ELF-1 (cell line): ENCODE data around the gene RETREG2.

ENCODE experiments used
- DNase-seq: peaks from one replicate; pipeline ENCODE4 v3.0.0-alpha.2; 2016; ENCODE audit warnings: low read depth, low spot score

RETREG2 gene, protein sequence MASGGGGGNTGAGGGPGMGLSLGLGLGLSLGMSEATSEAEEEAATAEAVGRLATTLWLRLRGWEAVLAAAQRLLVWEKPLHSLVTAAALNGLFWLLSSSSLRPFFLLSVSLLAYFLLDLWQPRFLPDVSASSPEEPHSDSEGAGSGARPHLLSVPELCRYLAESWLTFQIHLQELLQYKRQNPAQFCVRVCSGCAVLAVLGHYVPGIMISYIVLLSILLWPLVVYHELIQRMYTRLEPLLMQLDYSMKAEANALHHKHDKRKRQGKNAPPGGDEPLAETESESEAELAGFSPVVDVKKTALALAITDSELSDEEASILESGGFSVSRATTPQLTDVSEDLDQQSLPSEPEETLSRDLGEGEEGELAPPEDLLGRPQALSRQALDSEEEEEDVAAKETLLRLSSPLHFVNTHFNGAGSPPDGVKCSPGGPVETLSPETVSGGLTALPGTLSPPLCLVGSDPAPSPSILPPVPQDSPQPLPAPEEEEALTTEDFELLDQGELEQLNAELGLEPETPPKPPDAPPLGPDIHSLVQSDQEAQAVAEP

DNA sequence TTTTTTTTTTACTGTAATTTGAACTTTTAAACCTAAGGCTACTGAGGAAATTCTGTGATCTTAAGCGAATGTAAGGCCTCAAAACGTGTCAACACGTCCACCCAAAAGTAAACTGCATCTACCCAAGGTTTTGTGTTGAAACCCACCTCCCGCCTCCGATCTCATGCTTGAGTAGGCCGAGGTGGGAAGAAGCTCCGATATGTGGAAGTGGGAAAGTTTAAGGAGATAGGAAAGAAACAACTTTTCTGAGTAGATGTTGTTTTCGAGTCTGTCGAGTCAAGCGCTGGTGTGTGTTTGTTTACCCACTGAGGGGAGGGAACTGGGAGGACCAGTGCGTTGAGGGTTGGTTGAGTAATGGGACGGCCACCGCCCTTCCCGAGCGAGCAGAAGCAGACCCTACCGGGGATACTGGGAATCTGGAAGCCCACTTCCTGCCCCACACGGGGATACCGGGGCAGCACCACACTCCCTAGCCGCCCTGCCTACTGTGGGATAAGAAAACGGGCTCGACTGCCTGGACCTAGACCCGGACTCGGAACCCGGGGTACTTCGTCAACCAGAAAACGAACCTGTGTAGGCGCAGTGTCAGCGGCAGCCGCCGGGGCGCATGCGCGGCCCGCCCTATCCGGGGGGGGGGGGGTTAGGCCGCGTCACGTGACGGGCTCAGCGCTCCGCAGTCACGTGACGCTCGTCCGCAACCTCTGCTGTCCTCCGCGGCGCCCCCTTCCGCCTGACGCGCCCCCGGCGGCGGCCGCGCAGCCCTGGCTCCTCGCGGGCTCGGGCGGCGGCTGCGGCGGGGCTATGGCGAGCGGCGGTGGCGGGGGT is at the start of gene RETREG2:
Gene RETREG2 (plus strand): TSS at position 724 of the 825 bp plus-strand sequence. CDS start 78 bp downstream, at position 802.
- peak; percentile 96 for DNase-seq

DNA sequence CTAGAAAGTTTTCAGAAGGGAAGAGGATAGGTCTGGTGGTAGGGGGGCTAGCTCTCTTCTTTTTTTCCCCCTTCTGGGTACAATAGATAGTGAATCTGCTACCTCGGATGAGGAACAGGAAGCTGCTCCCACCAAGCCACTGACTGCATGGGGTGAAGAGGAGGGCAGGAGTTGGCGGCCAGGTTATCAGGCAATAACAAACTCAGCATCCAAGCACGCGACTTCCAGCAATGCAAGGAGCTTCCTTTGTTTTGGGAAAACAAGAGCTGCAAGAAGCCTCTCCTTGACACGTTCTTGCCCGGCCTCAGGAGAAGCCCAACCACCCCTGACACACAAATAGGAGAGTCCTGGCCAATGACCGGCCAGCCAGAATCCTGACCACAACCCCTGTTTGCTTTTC is 49.7 kb upstream of the RETREG2 start:
- peak; percentile 89 for DNase-seq

DNA sequence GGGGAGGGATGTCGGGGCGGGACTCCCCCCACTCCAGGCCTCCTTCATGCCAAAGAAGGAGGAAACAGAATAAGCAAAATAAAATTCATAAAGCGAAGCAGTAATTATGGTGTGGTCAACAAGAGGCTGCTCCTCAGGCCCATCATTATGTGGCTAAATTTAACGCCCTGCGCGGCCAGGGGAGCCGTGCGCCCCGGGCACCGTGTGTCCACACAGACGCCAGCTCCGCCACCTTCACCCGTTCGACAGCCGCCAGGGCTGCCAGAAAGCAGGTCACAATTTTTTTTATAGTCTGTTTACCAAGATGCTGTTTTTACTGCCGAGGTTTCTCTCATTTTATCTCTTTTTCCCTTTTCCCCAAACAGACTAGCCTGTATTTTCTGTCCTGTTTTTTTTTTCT is 48.5 kb upstream of the RETREG2 start:
- no peak for DNase-seq

DNA sequence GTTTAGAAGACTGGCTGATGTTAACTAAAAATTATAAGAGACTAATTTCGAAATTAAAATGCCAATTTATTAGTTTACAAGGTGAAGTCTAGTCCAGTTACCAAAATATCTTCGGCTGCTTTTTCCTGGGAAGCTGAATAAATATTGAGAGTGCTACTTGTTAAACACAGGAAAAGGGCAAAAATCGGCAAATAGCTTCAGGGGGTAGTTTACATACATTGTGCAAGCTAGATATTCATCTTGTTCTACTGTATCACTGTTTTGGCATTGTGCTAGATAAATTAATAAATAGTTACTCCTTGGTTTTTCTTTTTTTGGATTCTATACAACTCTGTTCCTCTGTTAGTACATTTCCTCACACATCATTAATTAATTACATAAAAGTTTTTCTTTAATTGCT is 46.7 kb upstream of the RETREG2 start:
- DNase-seq: no peak

DNA sequence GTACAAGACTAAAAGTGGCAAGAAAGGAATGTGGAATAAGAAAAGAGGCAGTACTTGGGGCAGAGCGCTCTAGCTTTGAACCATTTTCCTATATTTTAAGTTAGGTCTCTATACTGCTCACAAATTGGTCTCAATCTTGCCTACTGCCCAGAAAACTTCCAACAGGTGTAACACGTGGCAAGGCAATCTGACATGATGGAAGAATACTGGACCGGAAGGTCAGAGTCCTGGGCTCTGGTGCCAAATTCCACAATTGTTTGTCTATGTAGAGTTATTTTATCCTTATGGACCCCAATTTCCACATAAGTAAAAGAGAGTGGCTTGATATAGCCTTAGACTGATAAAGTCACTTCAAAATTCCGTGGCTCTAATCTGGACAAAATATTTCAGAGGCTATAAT is 46.3 kb upstream of the RETREG2 start:
- no peak for DNase-seq

DNA sequence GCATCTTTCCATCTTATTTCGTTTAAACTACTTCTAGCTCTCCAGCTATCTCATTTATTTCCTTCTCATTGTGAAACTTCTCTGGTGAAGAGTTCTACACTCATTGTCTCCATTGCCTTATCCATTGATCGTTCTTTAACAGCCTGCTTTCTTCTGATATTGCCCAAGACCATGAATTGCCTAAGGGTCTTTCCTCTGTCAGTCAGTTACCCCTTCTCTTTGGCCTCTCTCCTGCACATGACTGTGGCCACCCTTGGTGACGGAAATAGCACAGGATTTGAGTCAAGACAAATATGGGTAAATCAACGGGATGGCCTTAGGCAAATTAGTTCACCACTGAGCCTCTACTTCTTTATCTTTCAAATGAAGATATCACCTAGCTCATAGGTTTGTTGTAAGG is 44.1 kb upstream of the RETREG2 start:
- DNase-seq: peak; percentile 27

DNA sequence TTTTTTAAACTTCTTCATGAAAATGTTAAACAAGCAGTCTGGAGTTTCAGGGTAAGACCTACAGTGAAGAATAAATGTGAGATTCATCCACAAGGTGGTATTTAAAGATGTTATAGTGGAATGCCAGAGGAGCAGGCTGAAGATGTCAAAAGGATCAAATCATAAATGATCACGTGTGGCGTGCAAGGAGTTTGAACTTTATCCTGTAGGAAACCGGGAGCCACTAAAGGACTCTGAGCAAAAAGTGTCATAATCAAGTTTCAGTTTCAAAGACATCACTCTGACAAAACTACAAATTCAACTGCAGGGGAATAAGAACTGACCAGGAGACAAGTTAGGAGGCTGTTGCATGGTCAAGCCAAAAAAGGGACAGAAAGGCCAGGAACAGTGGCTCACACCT is 37.4 kb upstream of the RETREG2 start:
- no peak for DNase-seq

DNA sequence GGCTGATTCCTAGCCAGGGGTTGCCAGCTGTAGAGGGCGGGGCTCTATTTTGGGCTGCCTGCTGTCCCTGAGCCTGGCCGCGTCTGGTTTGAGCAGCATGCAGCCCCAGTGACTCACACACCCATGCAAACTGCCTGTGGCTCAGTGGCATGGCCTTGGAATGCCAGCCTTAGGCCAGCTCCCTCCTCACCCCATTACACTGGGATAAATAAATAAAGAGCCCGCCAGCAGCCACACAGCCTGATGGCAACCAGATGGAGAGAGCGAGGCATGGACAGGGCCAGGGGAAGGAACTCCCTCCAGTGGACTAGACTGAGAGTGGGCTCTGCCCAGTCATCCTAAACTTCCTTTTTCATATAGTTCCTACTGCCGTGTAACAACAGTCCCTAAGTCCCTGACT is 35.7 kb upstream of the RETREG2 start:
- DNase-seq: peak; percentile 56

DNA sequence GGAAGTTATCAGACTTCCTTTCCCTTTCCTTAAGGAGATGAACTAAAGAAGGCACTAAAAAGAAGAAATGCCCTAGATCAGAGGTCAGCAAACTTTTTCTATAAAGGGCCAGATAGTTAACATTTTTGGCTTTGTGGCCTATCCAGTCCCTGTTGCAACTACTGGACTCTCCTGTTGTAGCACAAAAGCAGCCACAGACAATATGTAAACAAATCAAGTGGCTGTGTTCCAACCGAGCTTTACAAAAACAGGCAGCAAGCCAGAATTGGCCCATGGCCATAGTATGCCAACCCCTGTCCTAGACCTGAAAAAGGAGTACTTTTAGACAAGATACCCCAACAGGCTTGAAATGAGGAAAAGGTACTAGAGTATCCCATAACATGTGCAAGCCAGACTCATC is 28.4 kb upstream of the RETREG2 start:
- no peak for DNase-seq

DNA sequence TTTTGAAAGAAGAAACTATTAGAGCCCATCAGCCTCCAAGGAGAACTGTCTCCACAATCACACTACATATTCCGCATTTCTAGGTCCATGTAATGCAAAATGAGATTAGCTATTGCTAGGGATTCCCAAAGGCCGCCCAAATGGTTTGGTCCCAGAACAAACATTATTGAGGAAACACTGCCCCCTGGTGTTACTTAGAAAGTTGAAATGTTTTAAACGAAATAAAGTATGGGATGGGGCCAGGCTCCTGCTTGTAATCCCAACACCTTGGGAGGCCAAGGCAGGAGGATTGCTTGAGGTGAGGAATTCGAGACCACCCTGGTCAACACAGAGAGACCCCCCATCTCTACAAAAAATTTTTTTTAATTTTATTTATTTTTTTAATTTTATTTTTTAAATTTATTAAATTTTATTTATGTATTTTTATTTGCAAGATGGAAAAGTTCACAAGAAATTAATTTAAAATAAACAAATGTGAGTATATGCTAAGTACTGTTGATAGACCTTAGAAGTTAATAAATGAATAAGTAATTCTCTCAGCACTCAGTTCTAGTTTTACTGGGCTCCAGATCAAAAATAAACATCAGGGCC is 22.9 kb upstream of the RETREG2 start:
- peak; percentile 63 for DNase-seq

DNA sequence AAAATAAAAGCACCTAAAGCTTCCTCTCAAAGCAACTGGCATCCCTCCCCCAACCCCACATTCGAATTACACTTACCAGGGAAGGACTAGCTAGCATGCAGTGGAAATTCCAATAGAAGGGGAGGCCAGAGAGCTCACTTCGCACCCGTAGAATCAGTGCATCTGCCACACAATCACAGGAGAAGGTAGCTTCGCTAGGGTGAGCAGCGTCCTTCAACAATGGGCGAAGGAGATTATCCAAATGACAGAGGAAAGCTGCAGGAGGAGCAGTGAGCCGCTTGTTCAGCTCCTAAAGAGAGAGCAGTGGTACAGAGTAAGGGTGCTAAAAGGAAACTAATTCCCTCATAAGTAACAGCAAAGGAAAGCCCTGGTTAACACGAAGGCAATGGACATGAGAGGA is 20.7 kb upstream of the RETREG2 start:
- DNase-seq: no peak

DNA sequence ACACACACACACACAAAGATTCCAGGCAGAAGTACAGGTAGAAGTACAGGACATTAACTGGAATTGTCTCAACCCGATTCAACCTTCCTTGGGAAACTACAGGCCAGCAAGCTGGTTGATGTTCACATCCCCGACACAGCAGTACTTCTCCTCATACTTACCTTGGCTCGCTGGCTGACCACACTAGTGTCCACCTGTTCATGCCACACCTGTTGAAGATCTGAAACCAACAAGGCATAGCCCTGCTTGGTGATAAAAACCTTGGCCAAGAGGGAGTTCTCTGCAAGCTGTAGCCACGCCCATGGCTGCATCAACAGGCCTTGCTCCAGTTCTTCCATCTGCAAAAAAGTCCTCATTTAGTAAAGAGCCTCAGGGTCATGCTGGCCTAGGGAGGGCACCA is 20.1 kb upstream of the RETREG2 start:
- no peak for DNase-seq

DNA sequence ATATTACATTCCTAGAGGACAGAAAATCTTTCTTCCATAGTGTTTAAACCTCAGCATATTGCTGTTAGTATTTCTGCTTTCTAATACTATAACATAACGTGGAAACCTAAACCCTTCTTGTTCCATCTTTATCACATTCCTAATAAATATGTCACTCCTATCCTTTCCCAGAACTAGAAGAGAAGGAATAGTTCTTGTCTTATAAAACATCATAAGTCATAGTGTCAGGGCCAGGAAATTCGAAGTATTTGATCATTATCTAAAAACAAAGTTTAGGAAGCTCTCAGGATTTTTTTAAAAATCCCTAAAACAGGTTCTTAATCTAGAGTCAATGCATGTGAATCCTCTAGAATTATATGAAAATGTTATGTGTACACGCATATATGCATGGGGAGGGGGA is 19.5 kb upstream of the RETREG2 start:
- DNase-seq: no peak

DNA sequence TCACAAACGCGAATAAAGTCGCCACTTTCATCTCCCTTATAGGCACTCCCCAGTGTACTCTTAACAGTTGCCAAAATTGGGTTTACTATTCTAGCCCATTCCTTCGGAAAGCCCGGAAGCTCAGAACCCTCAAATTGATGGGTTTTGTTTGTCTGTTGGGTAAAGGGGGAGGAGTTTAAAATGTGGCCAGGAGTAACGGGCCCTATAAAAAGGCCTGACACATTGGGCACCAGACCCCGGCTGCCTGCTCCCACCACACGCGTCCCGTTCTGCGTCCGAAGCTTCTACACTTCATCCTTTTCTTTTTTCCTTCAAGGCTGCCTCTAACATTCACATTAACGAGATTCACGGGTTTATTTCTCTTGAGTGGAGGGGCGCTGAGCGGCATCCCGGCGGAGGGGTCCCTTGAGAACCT is 18.3 kb upstream of the RETREG2 start:
- no peak for DNase-seq

DNA sequence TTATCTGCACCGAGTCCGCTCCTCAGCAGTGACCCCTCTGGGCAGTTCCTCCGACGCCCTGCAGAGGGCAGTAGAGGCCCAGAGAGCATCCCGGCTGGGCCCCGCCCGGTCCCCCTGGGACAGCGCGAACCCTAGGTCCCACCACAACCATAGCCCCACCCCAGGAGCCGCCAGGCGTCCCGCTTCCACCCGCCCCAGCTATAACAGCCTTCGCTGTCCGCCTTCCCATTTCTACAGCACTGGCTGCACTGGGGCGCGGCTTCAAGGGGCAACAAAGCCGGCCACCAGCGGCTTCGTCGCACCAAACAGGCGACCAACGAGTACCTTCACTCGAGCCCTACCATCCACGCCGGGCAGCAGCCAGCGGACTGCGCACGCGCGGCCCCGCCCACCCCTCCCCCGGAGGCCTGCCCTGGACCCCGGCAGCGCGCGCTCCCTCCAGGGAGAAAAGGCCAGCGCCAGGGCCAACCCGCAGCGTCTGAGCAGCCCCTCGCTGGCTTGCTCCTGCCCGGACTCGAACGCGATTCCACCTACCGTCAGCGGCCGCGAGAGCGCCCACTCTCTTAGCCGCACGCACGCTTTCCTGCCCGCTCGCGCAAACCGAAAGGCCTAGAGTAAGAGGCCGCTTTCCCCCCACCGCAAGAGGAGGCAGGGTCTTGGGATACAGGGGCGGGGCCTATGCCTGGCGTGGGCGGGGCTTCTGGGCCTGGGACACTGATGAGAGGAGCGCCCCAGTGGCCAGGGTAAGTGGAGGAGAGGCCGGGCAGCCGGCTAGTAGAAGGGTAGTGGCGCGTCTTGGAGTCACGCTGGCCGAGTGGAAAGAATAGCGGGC is 17.7 kb upstream of the RETREG2 start, which contains the start of gene NHEJ1:
Gene NHEJ1 (minus strand): TSS at position 630 of the 832 bp plus-strand sequence. CDS start 2,453 bp downstream, outside the sequence.
- peak; percentile 96 for DNase-seq

DNA sequence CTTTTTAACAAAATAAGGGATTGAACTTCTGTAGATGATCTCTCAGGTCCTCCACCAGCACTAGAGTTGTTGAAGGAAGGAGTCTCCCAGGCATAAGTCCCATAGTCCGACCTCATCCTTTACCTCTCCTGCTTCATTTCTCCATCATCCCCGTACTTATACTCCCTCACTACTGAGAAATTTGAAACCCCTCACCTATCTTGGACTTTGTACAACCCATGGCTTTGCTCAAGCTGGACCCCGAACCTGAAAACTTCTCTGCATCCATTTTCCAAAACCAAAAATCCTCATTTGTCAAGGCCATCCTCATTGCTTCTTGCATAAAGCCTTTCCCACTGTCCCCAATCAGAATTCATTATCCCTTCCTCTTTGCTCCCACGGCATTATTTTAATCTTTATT is 17.0 kb upstream of the RETREG2 start:
- DNase-seq: no peak

DNA sequence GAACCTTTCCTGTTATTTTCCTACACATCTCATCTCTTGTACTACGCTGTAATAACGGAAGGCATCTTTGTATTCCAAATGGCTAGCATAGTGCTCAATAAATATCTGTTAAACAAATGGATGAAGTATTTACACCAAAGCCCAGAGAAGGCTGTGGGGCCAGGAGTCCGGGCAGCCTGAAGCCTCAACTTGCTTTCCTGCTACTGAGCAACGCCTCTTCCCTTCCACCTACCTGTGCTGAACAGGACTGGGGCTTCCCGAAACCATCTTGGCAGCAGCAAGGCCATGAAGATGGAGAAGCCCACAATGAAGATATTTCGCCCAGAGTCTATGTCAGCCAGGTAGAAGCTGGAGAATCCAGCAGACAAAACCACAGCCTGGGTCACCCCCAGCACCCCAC is 14.9 kb upstream of the RETREG2 start:
- no peak for DNase-seq

DNA sequence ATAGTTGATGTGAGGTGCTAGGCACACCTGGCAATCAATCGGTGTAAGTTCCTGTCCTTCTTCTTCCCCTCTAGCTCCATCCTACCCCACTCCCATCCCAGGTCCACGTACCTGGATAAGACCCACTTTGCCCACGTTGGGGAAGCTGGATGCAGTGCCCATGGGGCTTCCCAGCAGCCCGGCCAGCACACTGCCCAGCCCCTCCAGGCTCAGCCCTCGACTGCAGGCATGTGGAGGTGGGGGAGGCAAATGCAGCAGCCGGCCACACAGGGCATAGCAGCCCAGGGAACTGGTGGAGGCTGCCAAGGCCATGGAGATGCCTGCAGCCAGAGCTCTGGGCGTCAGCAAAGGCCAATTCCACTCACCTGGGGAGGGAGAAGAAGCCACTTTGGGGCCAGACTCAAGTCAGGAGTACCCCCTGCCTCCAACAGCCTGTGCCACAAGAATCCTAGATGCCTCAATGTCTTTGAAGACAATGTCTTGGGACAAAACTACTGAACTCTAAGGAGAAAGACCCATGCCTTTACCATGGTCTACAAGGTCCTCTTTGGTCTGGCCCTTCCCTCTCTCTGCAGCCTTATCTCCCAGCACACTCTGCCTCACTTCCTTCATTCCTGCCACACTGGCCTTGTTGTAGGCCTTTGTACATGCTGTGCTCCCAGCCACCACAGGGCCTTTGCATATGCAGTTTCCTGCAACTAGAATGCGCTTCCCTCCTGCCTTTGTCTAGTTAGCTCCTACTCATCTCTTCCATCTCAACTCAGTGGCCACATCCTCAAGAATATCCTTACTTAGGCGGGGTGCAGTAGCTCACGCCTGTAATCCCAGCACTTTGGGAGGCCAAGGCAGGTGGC is 12.8 kb upstream of the RETREG2 start:
- DNase-seq: no peak

DNA sequence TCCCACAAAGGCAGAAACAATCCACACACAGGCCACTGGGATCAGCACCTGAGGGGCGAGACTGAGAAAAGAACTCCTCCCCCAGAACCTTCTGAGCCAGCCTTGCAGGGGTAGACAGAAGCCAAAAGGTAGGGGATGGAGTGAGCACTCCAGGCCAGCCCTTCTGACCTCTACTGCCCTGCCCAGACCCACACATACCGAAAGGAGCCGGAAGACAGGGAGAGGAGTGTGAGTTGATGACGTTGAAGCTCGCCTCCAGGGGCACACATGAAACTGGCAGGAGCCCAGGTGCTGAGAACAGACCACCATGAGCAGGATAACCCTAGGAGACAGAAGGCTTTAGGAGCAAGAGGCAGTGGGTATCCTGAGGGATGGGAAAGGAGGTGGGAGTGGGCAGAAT is 10.1 kb upstream of the RETREG2 start:
- DNase-seq: no peak

DNA sequence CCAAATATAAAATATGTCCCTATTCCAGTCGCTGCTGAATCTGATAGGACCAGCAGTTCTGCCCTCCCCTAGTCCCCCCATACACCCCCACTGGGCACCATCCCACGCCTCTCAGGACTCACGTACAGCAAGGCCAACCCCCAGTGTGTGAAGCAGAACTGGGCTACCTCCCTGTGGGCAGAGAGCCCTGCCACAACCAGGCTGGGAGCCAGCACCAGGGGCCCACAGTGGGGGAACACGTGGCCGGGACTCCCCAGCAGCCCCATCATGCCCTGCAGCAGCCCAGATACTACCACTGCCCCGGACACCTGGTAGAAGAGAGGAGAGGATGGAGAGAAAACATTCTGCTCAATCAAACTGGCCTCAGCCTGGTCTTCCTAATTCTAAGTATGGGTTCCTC is 9.5 kb upstream of the RETREG2 start:
- no peak for DNase-seq
